GM12878 (cell line): ENCODE measurements around the gene PNMA6F. TPM values are rescaled to one million over a fixed set of nuclear protein-coding genes. Genes with fewer than 3 reads are reported as not detected.

Source experiments
- ATAC-seq: fragments of 200-7000 bp; cut with Tn5 transposase; 3 replicates; pipeline ENCODE4 v1.9.1; 2020; ENCODE audit warnings: mild to moderate bottlenecking, moderate library complexity
- BruUV-seq: library from RNA; stranded (reverse); fragments of 400-500 nt; replicated peaks from 2 replicates; lab custom pipeline; 2021; lab: Mats Ljungman, UMichigan
- CTCF ChIA-PET: fragments of 300-600 bp; sonication (Branson Sonifier 250); formaldehyde crosslinking; extraction: SDS; loops from one replicate; lab custom pipeline; 2021; ENCODE audit warnings: inconsistent platforms; lab: Yijun Ruan, JAX
- POLR2A ChIA-PET: fragments of 350-600 bp; formaldehyde crosslinking; extraction: SDS; loops from one replicate; lab custom pipeline; 2021; ENCODE audit warnings: inconsistent platforms; lab: Charles Lee
- RAD21 ChIA-PET: fragments of 300-600 bp; sonication (Branson Sonifier 250); formaldehyde crosslinking; loops from one replicate; lab custom pipeline; 2023; ENCODE audit warnings: antibody characterized with exemption; ENCODE audit not compliant: unreplicated experiment; lab: Charles Lee
- SMC1A ChIA-PET: fragments of 300-600 bp; sonication (Branson Sonifier 250); formaldehyde crosslinking; loops from one replicate; lab custom pipeline; 2023; ENCODE audit not compliant: unreplicated experiment, uncharacterized antibody; lab: Charles Lee
- DNase-seq: peaks from one replicate; pipeline ENCODE4 v3.0.0-alpha.2; 2011; ENCODE audit warnings: low read depth, low spot score
- FAIRE-seq: peaks from 3 replicates; lab custom pipeline; 2011; peaks lifted over from hg19 to GRCh38; lab: Jason Lieb, UNC
- H2AFZ ChIP-seq: 2 replicates; pipeline ENCODE4 v1.6.0; 2011; ENCODE audit warnings: low read depth, low read length, control low read depth; ENCODE audit not compliant: control insufficient read depth
- H3K27ac ChIP-seq: 2 replicates; pipeline ENCODE4 v1.5.1; 2011; ENCODE audit warnings: control low read depth; ENCODE audit not compliant: control insufficient read depth, insufficient read depth
- H3K27me3 ChIP-seq, 2 experiments: replicated peaks in 1 of 2; 2 replicates each; pipeline versions ENCODE4 v1.6.0 to v1.6.1; 2011; ENCODE audit warnings: low read length in 1 of 2; ENCODE audit not compliant: control insufficient read depth in 2 of 2, insufficient read depth in 2 of 2
- H3K36me3 ChIP-seq, 2 experiments: 2 replicates each; pipeline ENCODE4 v1.5.1; 2011; ENCODE audit warnings: low read length in 1 of 2; ENCODE audit not compliant: control insufficient read depth in 2 of 2, insufficient read depth in 2 of 2
- H3K4me1 ChIP-seq: 2 replicates; pipeline ENCODE4 v1.6.1; 2011; ENCODE audit warnings: mild to moderate bottlenecking, low read length, moderate library complexity, mixed read lengths; ENCODE audit not compliant: control insufficient read depth, insufficient read depth
- H3K4me2 ChIP-seq: 2 replicates; pipeline ENCODE4 v1.6.0; 2011; ENCODE audit warnings: control low read depth; ENCODE audit not compliant: control insufficient read depth, insufficient read depth
- H3K4me3 ChIP-seq: fragments of 200-600 bp; sonication (generic); 2 replicates; pipeline ENCODE4 v1.5.1; 2016
- H3K79me2 ChIP-seq: 2 replicates; pipeline ENCODE4 v1.6.0; 2011; ENCODE audit warnings: low read length; ENCODE audit not compliant: control insufficient read depth, insufficient read depth
- H3K9ac ChIP-seq: 2 replicates; pipeline ENCODE4 v1.8.0; 2011; ENCODE audit warnings: low read length, control low read depth, mixed read lengths; ENCODE audit not compliant: control insufficient read depth, insufficient read depth
- H3K9me3 ChIP-seq: replicated peaks from 3 replicates; pipeline ENCODE4 v1.5.1; 2011; ENCODE audit warnings: mild to moderate bottlenecking, low read length; ENCODE audit not compliant: control insufficient read depth, insufficient read depth
- H4K20me1 ChIP-seq: 2 replicates; pipeline ENCODE4 v1.6.0; 2011; ENCODE audit not compliant: control insufficient read depth, insufficient read depth
- BACH1 ChIP-seq: fragments of 450-650 bp; IDR thresholded peaks from 2 replicates; pipeline ENCODE4 v1.6.1; 2017; ENCODE audit warnings: mild to moderate bottlenecking, borderline replicate concordance
- BHLHE40 ChIP-seq, 2 experiments: fragments of 450-650 bp in 1 of 2; IDR thresholded peaks; 2 replicates each; pipeline ENCODE4 v1.6.1; 2011 to 2017; ENCODE audit warnings: low read depth in 2 of 2, borderline replicate concordance in 1 of 2, improper control_type of control experiment in 1 of 2, low read length in 1 of 2, mild to moderate bottlenecking in 1 of 2
- EGR1 ChIP-seq, 2 experiments: IDR thresholded peaks; 1 replicate in 1 of 2; 2 replicates in 1 of 2; pipeline ENCODE4 v1.6.1; 2011 to 2012; ENCODE audit warnings: low read depth in 2 of 2, low read length in 2 of 2, borderline replicate concordance in 1 of 2, mild to moderate bottlenecking in 1 of 2, moderate library complexity in 1 of 2
- JUND ChIP-seq: IDR thresholded peaks from 2 replicates; pipeline ENCODE4 v1.6.1; 2012; ENCODE audit warnings: low read depth, mild to moderate bottlenecking, low read length, improper control_type of control experiment, moderate library complexity
- LARP7 ChIP-seq: fragments of 450-650 bp; IDR thresholded peaks from 2 replicates; pipeline ENCODE4 v1.6.1; 2017; ENCODE audit warnings: mild to moderate bottlenecking
- MTA3 ChIP-seq: IDR thresholded peaks from 2 replicates; pipeline ENCODE4 v1.6.1; 2012; ENCODE audit warnings: low read length, inconsistent platforms, borderline replicate concordance
- MYC ChIP-seq: IDR thresholded peaks from 2 replicates; pipeline ENCODE4 v1.6.1; 2011; ENCODE audit warnings: mild to moderate bottlenecking, low read length, moderate library complexity, inconsistent platforms; ENCODE audit not compliant: insufficient read depth, insufficient replicate concordance, insufficient read length, severe bottlenecking
- POLR2AphosphoS5 ChIP-seq: IDR thresholded peaks from 2 replicates; pipeline ENCODE4 v1.6.1; 2011; ENCODE audit warnings: mild to moderate bottlenecking, low read length, inconsistent platforms
- RUNX3 ChIP-seq: IDR thresholded peaks from 2 replicates; pipeline ENCODE4 v1.6.1; 2012; ENCODE audit warnings: low read length, inconsistent platforms
- ZBED1 ChIP-seq: IDR thresholded peaks from 2 replicates; pipeline ENCODE4 v1.6.1; 2016; ENCODE audit warnings: borderline replicate concordance
- ZNF24 ChIP-seq: fragments of 450-650 bp; IDR thresholded peaks from 2 replicates; pipeline ENCODE4 v1.6.1; 2017; ENCODE audit warnings: antibody characterized with exemption, mild to moderate bottlenecking
- WGBS: methylation state at CpG from one replicate; pipeline ENCODE4 v1.1.6; 2016; ENCODE audit warnings: low lambda C conversion rate; ENCODE audit not compliant: insufficient replicate concordance, insufficient coverage; ENCODE audit errors: missing lambda C conversion rate; 5-methylcytosine and 5-hydroxymethylcytosine counted together
- in situ Hi-C: fragments of 300-500 bp; cut with MboI; formaldehyde crosslinking; loops from 9 replicates; pipeline ENCODE4 v1.14.3; 2018; ENCODE audit warnings: mixed read lengths
- intact Hi-C: fragments of 100-400 bp; cut with micrococcal nuclease; formaldehyde crosslinking; loops from one replicate; pipeline ENCODE4 v1.14.2; 2022; ENCODE audit not compliant: unreplicated experiment
- polyA plus RNA-seq, 11 experiments: library from polyadenylated mRNA; depleted of rRNA in 4 of 11; unstranded in 6 of 11; stranded (reverse) in 5 of 11; fragments of >200 nt; fragmentation: Nextera tagmentation in 4 of 11; fragmentation: Illumina TruSeq in 1 of 11; extraction: Ambion mirVana in 4 of 11; extraction: Trizol in 1 of 11; gene quantifications; 1 replicate in 1 of 11; 2 replicates in 10 of 11; pipeline versions ENCODE4 v1.2.1 to v1.2.3, GENCODE V29; 2011 to 2016; ENCODE audit warnings: inconsistent platforms in 2 of 11, missing spikeins in 2 of 11, low read depth in 1 of 11
- total RNA-seq, 4 experiments: library from RNA; depleted of rRNA in 3 of 4; stranded (reverse); fragments of >200 nt in 3 of 4; fragmentation: Illumina TruSeq in 1 of 4; extraction: Trizol in 1 of 4; gene quantifications; 2 replicates each; pipeline versions ENCODE4 v1.2.1 to v1.2.3, GENCODE V29; 2013 to 2021
- TF ChIP-seq, protein P1 (sequence below): IDR thresholded peaks from 2 replicates; pipeline ENCODE4 v1.6.1; 2012; ENCODE audit warnings: improper control_type of control experiment, low read depth, low read length; ENCODE audit not compliant: insufficient replicate concordance
- TF ChIP-seq, protein P2 (sequence below): fragments of 450-650 bp; conservative IDR thresholded peaks from 2 replicates; pipeline ENCODE4 v1.6.1; 2017; ENCODE audit warnings: mild to moderate bottlenecking, moderate library complexity

The PNMA6F gene
- total and polyA plus RNA-seq, 10 of the 15 experiments (the other 5 are each of a cell fraction or from before 2014, with no cell fraction given), result not detected

DNA sequence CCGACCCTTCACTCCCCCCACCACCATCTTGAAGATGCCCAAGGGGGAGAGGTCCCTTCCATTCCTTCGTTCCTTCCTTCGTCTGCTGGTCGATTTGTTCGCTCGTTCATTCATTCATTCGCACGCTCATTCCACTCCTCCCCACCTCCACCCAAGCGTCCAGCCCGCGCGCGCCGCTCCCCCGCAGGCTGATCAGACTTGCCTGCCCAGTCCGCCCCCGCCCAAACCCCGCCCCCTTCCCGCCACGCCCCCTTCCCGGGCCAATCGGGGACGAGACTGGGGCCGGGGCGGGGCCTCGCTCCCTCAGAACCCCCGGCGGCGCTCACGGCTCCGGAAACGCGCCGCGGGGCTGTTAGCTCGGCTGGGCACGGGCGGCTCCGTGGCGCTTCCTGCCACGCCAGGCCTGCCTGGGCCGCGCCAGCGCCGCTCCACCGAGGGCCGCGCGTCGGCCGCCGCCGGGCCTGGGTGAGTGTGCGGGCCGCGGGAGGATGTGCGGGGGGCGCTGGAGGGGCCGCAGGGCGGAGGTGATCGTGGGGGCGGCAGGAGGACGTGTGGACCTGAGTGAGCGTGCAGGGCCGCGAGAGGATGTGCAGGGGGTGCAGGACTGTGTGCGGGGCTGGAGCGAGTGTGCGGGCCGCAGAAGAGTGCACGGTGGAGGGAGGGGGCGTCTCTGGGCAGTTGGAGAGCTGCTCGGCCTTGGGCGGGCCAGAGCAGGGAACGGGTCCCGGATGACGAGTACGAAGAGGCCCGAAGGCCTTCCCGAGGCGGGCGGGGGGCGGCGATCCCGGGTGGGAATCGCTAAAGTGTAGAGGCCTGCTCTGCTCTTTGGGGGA, 12.5 kb upstream of the PNMA6F start, which contains the start of gene ZNF275 (continued):
- TF ChIP-seq ZBED1 (no peak), BACH1 (peak; percentile 81), POLR2AphosphoS5 (peak; percentile 57), BHLHE40 (IDR thresholded peaks at IDR 0.05; ENCODE audit: borderline replicate concordance in 1 of 2, low read depth in 2 of 2, low read length in 1 of 2) (peak; percentile 41 to 88; a peak in 3 of 4 replicates), RUNX3 (no peak), ZNF24 (peak; percentile 72; the same call in 1 of the 2 replicates)

DNA sequence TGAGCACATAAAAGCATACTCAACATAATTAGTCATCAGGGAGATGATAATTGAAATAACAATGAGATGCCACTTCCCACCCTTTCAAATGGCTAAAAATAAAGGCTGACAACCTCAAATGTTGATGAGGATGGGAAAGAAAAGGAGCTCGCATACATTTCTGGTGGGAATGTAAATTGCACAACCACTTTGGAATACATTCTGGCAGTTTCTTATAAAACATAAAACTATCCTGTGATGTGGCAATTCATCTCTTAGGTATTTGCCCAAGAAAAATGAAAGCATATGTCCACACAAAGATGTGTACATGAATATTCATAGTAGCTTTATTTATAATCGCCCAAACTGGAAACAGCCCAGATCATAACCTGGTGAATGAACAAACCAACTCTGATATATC, 11.7 kb upstream of the PNMA6F start:
- H3K27me3 ChIP-seq, result no peaks in the 10 kb centered on the region; a peak in 1 of 4 replicates
- TF ChIP-seq MTA3 (no peak), RUNX3 (no peak), LARP7 (no peak), EGR1 (IDR thresholded peaks at IDR 0.05; ENCODE audit: borderline replicate concordance in 1 of 2, low read depth in 2 of 2, low read length in 2 of 2) (no peak), MYC (no peak), JUND (no peak)
- TF ChIP-seq, protein P1, sequence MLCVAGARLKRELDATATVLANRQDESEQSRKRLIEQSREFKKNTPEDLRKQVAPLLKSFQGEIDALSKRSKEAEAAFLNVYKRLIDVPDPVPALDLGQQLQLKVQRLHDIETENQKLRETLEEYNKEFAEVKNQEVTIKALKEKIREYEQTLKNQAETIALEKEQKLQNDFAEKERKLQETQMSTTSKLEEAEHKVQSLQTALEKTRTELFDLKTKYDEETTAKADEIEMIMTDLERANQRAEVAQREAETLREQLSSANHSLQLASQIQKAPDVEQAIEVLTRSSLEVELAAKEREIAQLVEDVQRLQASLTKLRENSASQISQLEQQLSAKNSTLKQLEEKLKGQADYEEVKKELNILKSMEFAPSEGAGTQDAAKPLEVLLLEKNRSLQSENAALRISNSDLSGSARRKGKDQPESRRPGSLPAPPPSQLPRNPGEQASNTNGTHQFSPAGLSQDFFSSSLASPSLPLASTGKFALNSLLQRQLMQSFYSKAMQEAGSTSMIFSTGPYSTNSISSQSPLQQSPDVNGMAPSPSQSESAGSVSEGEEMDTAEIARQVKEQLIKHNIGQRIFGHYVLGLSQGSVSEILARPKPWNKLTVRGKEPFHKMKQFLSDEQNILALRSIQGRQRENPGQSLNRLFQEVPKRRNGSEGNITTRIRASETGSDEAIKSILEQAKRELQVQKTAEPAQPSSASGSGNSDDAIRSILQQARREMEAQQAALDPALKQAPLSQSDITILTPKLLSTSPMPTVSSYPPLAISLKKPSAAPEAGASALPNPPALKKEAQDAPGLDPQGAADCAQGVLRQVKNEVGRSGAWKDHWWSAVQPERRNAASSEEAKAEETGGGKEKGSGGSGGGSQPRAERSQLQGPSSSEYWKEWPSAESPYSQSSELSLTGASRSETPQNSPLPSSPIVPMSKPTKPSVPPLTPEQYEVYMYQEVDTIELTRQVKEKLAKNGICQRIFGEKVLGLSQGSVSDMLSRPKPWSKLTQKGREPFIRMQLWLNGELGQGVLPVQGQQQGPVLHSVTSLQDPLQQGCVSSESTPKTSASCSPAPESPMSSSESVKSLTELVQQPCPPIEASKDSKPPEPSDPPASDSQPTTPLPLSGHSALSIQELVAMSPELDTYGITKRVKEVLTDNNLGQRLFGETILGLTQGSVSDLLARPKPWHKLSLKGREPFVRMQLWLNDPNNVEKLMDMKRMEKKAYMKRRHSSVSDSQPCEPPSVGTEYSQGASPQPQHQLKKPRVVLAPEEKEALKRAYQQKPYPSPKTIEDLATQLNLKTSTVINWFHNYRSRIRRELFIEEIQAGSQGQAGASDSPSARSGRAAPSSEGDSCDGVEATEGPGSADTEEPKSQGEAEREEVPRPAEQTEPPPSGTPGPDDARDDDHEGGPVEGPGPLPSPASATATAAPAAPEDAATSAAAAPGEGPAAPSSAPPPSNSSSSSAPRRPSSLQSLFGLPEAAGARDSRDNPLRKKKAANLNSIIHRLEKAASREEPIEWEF, result no peak
- TF ChIP-seq, protein P2, sequence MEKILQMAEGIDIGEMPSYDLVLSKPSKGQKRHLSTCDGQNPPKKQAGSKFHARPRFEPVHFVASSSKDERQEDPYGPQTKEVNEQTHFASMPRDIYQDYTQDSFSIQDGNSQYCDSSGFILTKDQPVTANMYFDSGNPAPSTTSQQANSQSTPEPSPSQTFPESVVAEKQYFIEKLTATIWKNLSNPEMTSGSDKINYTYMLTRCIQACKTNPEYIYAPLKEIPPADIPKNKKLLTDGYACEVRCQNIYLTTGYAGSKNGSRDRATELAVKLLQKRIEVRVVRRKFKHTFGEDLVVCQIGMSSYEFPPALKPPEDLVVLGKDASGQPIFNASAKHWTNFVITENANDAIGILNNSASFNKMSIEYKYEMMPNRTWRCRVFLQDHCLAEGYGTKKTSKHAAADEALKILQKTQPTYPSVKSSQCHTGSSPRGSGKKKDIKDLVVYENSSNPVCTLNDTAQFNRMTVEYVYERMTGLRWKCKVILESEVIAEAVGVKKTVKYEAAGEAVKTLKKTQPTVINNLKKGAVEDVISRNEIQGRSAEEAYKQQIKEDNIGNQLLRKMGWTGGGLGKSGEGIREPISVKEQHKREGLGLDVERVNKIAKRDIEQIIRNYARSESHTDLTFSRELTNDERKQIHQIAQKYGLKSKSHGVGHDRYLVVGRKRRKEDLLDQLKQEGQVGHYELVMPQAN, result no peak
- TF ChIP-seq, all 136 proteins: peak for 0
- WGBS, result 42% methylated on average over 2 of the region's 2 CpGs
- Histone ChIP-seq H3K4me2 (no peak overlapping the region), H3K9me3 (no peaks in the 10 kb centered on the region), H3K36me3 (no peaks in the 10 kb centered on the region), H3K79me2 (peaks cover 30% of the 10 kb centered on the region), H4K20me1 (no peaks in the 10 kb centered on the region), H3K4me3 (no peak overlapping the region), H3K4me1 (peaks cover 6% of the 10 kb centered on the region; the same call in 1 of the 2 replicates), H3K27ac (no peak overlapping the region), H3K9ac (no peak overlapping the region), H2AFZ (no peak overlapping the region; the same call in 1 of the 2 replicates)
- ChIA-PET CTCF (interaction anchor here (0.9 kb wide), 1 partner anchor 39 kb away, joined by 3 read pairs; no protein-coding TSS in a partner anchor), SMC1A (interaction anchor here (1.0 kb wide), 1 partner anchor 9 kb away, joined by 3 read pairs; no protein-coding TSS in a partner anchor), RAD21 (no interaction called here), POLR2A (no interaction called here)
- DNase-seq (no peak), ATAC-seq (no peak), FAIRE-seq (no peak)
- intact Hi-C loops, result no loop called here
- no TSS peak for BruUV-seq
- in situ Hi-C loops, result no loop called here
